ENCODE results near the gene GFRA1.

GFRA1 gene

GRCh38 chr10:116240157-116240950, 32.7 kb downstream of the GFRA1 start:
- no peak for DNase-seq

- DNase-seq, result no peak
Observed at GRCh38 chr10:116239229-116239628, 33.8 kb downstream of the GFRA1 start.

GRCh38 chr10:116237970-116238369, 35.0 kb downstream of the GFRA1 start:
- DNase-seq, result no peak

- no peak for DNase-seq
Observed at GRCh38 chr10:116237260-116237659, 35.7 kb downstream of the GFRA1 start.

GRCh38 chr10:116233230-116233629, 39.8 kb downstream of the GFRA1 start:
- no peak for DNase-seq

- DNase-seq, result no peak
Observed at GRCh38 chr10:116232613-116233012, 40.4 kb downstream of the GFRA1 start.

DNA sequence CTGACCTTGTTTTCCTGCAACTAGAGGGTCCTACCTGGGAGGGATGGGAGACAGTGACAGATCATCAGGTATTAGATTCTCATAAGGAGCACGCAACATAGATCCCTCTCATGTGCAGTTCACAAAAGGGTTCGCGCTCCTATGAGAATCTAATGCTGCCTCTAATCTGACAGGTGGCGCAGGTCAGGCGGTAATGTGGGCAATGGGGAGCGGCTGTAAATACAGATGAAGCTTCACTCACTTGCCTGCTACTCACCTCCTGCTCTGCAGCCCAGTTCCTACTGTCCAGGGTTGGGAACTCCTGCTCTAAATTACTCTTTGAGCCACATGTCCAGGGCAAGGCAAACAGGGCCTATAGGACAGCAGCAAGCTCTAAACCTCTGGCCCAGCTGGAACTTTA, 46.2 kb downstream of the GFRA1 start:
- no peak for DNase-seq

- DNase-seq, result no peak
Observed at GRCh38 chr10:116226053-116226452, 47.0 kb downstream of the GFRA1 start.

GRCh38 chr10:116223289-116223688, 49.7 kb downstream of the GFRA1 start:
- DNase-seq, result no peak

DNA sequence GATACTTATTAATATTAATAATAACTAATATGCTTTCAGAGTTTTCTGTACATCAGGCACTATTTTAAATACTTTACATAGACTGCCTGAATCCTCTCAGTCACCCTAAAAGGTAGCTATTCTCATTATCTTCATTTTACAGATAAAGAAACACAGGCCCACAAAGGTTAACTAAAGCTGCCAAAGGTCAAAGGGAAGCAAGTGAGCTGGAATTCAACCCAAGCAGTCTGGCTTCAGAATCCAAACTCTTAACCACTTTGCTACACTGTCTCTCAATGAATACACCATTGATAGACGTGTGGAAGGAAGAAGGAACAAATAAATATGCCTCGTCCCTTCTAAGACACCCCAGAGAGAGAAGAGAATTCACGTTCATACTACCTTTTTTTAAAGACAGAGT, 52.0 kb downstream of the GFRA1 start:
- no peak for DNase-seq

DNA sequence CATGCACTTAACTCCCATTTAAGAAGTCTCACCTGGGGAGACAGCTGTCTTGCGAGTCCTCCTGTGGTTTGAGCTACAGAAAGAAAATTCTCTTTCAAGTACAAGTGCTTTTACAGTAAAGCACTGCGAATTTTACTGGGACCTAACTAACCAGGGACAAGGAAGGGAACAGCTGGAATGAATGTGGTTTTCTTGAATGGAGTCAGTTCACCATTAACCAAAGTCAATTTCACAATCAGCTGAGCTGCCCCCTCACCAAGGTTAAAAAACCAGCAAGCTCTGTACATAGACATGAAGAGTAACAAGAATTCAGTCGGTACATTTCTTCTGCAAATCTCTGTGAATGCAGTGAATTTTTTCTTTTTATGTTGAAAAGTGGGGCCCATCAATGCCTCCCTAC, 56.3 kb downstream of the GFRA1 start:
- no peak for DNase-seq

DNA sequence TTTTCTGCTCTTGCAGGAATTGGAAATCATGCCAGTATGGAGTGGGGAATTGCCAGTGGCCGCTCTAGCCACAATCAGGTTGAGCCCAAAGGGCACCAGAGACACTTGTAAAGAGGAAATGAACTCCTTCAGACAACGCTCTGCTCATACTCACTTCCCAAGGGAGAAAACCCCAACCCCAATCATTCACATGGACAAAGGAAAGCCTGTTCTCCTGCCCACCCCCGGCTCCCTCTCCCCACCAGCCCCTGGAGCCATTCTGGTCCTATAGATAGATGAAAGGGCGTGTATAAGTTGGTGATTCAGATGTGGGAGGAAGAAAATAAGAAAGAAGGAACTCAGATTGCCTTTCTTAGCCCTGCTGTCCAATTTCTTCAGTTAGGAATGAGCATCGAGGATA, 57.4 kb downstream of the GFRA1 start:
- no peak for DNase-seq

- DNase-seq, result no peak
Observed at GRCh38 chr10:116211682-116212081, 61.3 kb downstream of the GFRA1 start.

DNA sequence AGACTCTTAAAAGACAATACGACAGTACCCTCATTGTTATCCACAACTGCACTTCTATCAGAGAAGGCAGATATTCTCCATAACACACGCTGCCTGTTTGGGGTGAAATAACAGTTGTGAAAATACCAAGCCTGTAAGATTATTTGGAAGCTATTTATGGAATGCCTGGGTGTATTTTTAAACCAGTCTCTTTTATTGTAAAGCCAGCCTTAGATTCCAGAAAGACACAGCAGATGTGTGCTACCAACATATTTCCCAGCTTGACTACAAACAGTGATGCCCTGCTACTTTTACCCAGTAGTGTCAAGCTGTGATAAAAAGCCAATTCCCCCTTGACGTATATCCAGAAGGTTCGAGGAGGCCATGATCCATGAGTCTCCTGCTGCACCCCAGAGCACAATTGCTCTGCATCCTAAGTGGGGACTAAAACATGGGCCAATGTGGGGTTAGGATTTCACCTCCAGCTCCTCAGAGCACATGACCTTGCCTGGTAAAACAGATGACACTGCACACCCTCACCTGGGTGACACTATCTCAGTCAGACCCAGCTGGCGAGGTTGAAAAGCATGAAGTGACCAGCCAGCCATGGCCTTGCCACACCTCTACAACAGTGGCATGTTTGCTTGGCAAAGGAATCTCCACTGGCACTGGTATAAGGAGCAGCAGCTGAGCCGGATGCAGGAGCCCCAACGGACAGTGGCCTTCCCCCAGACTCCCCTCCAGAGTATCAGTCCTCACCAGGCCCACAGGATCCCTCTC, 62.2 kb downstream of the GFRA1 start:
- DNase-seq, result no peak

DNA sequence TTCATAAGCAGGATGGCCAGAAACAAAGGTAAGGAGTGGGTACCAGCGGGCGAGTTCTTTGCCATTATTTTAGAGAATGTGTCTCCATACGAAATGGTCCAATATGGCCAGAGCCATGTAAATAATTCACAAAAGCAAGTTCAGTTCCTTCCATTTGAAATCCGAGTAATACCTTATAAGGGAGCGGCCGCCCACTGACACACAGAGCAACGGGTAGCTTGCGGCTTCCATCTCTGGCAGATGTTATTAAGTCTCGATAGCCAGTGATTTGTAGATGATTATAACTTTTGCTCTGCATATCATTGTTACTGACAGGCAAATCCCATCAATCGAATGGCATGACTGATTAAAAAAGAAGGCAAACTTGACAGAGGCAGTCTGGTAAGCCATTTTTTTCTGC, 63.2 kb downstream of the GFRA1 start:
- no peak for DNase-seq

GRCh38 chr10:116208956-116209567, 63.9 kb downstream of the GFRA1 start:
- no peak for DNase-seq

DNA sequence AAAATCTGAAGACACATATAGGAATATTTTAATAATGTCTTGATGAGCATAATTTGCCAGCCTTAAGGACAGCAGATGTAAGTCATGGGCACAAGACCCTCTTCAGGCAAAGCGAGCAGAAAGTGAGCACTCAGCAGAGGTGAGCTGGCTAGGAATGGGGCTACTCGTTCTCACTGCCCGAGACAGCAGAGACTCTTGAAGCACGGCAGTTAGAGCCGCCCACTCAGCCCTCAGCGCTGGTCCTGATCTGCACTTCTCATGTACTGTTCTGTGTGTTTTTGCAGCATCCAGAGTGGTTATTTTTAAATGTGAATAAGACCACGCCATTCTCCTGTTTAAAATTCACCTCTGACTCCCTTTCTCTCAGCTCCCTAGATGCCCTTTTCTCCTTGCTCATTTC, 65.3 kb downstream of the GFRA1 start:
- DNase-seq, result no peak

- DNase-seq, result no peak
Observed at GRCh38 chr10:116203661-116204060, 69.3 kb downstream of the GFRA1 start.

DNA sequence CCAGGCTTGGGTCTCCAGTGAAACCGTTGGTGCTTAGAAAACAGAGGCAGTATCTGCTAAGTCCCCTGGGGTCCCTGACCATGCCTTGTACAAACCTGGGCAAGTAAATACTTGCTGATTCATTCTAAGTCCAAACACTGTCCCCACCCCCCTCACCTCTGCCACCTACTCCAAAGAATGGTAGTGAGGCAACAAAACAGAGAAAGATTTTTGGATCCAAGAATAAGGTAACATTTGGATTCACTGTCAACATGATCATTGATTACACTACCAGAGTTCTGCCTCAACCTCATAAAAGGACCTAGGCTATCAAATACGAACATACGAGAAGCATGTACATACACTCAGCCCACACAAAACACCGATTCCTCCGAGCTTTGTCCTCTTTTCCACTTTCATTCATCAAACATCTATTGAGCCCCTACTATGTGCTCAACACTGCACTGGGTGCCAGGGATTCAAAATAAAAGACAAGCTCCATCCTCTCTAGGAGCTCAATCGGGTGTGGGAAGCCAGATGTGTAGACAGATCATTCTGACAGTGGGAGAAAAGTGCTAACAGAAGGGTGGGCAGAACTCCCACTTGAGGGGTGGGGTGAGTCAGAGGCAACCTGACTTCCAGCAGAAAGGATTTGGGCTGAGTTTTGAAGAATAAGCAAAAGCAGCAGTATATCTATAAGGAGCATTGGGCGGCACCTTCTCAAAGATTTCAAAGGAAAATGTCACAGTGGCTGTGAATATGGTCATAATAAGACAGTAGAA, 71.2 kb downstream of the GFRA1 start:
- DNase-seq, result no peak

DNA sequence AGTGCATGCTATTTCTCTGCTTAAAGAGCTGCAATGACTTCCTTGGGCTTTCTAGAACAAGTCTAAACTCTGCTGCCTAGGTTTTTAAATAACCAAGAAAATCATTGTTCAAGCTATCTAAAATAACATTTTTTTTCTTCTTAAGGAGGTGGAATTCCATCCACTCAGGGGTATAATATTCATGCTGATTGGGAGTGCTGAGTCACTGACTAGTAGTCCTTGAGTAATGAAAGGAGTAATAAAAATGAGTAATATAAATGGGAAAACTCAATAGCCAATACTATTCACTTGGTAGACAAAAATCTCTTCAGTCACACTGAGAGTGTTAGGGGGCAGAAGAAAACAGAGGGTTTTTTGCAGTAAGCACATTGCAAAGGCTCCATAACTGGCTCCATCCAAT, 72.0 kb downstream of the GFRA1 start:
- no peak for DNase-seq

GRCh38 chr10:116198676-116199035, 74.3 kb downstream of the GFRA1 start:
- no peak for DNase-seq

- DNase-seq, result no peak
Observed at GRCh38 chr10:116197946-116198675, 74.9 kb downstream of the GFRA1 start.

DNA sequence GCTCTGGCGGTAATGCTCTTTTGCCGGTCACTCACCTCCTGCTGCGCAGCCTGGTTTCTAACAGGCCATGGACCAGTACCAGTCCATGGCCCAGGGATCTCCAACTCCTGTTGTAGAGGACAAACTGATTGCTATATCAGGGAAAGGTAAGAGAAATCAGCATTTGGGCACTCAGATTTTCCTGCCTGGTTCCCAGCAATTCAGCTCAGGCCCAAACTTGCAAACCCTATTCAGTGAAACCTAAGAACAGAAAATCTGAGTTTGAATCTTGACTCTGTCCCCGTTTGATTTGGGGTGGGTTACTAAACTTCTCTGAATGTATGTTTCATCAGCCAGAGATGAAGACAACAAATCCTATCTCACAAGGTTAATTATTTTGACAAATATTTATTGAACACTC, 77.4 kb downstream of the GFRA1 start:
- DNase-seq, result no peak

Data from activated naive CD4-positive, alpha-beta T cell treated with Interleukin-2 at 50 U/mL for 16 hours (primary cell).